ENCODE results near the gene MGLL.

- TF ChIP-seq CTCF (IDR thresholded peaks at IDR 0.05; ENCODE audit: low read depth, low read length): no peak
- TF ChIP-seq EZH2phosphoT487 (IDR thresholded peaks at IDR 0.05; ENCODE audit: low read depth): no peak
These were observed 139.8 kb downstream of the MGLL start for GRCh38 chr3:127682561-127682960.

Measured in OCI-LY3 (cell line).